GM21528 (cell line): ENCODE results near the gene PCLO.

Experiments
- ATAC-seq: cut with Tn5 transposase; IDR thresholded peaks from one replicate; pipeline ENCODE4 v1.9.1; 2021; ENCODE audit warnings: mild to moderate bottlenecking, moderate library complexity; ENCODE audit not compliant: unreplicated experiment, low FRiP score

PCLO gene

GRCh38 chr7:83162402-83163256 is at the start of gene PCLO:
PCLO (minus strand) TSS chr7:83162884; CDS start chr7:83162592, 292 bp downstream.
- ATAC-seq = peak; percentile 94

GRCh38 chr7:83211685-83212084 is 49.0 kb upstream of the PCLO start:
- ATAC-seq = no peak

GRCh38 chr7:83210479-83210878 is 47.8 kb upstream of the PCLO start:
- ATAC-seq = no peak

- ATAC-seq = no peak
Observed at GRCh38 chr7:83204715-83205114, 42.0 kb upstream of the PCLO start.

GRCh38 chr7:83201355-83201754 is 38.7 kb upstream of the PCLO start:
- no peak for ATAC-seq

- no peak for ATAC-seq
Observed at GRCh38 chr7:83190659-83191389, 28.1 kb upstream of the PCLO start.

GRCh38 chr7:83178796-83179195 is 16.1 kb upstream of the PCLO start:
- ATAC-seq = no peak

GRCh38 chr7:83178066-83178465 is 15.4 kb upstream of the PCLO start:
- no peak for ATAC-seq

GRCh38 chr7:83173664-83174063 is 11.0 kb upstream of the PCLO start:
- no peak for ATAC-seq

GRCh38 chr7:83166781-83167180 is 4.1 kb upstream of the PCLO start:
- ATAC-seq = no peak

- ATAC-seq = no peak
Observed at GRCh38 chr7:83161899-83162401, 734 bp downstream of the PCLO start.

GRCh38 chr7:83161186-83161585 is 1.5 kb downstream of the PCLO start:
- no peak for ATAC-seq

- no peak for ATAC-seq
Observed at GRCh38 chr7:83159731-83160130, 3.0 kb downstream of the PCLO start.

GRCh38 chr7:83156006-83156405 is 6.7 kb downstream of the PCLO start:
- no peak for ATAC-seq

- no peak for ATAC-seq
Observed at GRCh38 chr7:83155407-83155806, 7.3 kb downstream of the PCLO start.

- ATAC-seq = no peak
Observed at GRCh38 chr7:83153419-83153818, 9.3 kb downstream of the PCLO start.

GRCh38 chr7:83150310-83150709 is 12.4 kb downstream of the PCLO start:
- ATAC-seq = no peak

GRCh38 chr7:83149466-83149865 is 13.2 kb downstream of the PCLO start:
- ATAC-seq = no peak

- no peak for ATAC-seq
Observed at GRCh38 chr7:83148776-83149175, 13.9 kb downstream of the PCLO start.

- ATAC-seq = no peak
Observed at GRCh38 chr7:83143107-83143506, 19.6 kb downstream of the PCLO start.

GRCh38 chr7:83142365-83142764 is 20.3 kb downstream of the PCLO start:
- ATAC-seq = no peak

GRCh38 chr7:83141927-83142326 is 20.8 kb downstream of the PCLO start:
- ATAC-seq = no peak
